SK-N-SH (cell line): Measurements from ENCODE around the gene CXCR3. TPM values are rescaled to one million over a fixed set of nuclear protein-coding genes. Genes with fewer than 3 reads are reported as not detected.

Experiments
- CTCF ChIA-PET: fragments of 300-600, 350-600 bp; formaldehyde crosslinking; extraction: SDS; loops from one replicate; lab custom pipeline; 2021; lab: Yijun Ruan, JAX
- POLR2A ChIA-PET: fragments of 350-600 bp; sonication (Branson Sonifier 250); formaldehyde crosslinking; extraction: SDS; loops from one replicate; lab custom pipeline; 2020; ENCODE audit warnings: antibody characterized with exemption, inconsistent platforms; lab: Yijun Ruan, JAX
- DNase-seq: peaks from one replicate; pipeline ENCODE4 v3.0.0; 2012
- H2AFZ ChIP-seq: fragments of 200-600 bp; sonication (generic); 2 replicates; pipeline ENCODE4 v1.8.1; 2016; ENCODE audit warnings: antibody characterized with exemption, mild to moderate bottlenecking, low read depth
- H3F3A ChIP-seq: fragments of 200-600 bp; sonication (generic); replicated peaks from 2 replicates; pipeline ENCODE3; 2016; ENCODE audit warnings: antibody characterized with exemption, mild to moderate bottlenecking; ENCODE audit not compliant: insufficient read depth
- H3K27ac ChIP-seq, 2 experiments: fragments of 200-500 bp in 1 of 2; fragments of 200-600 bp in 1 of 2; sonication (Bioruptor generic) in 1 of 2; sonication (generic), shearing (Covaris generic) in 1 of 2; 2 replicates each; pipeline versions ENCODE4 v1.5.1 to v1.6.1; 2014 to 2016; ENCODE audit warnings: low read depth in 2 of 2, inconsistent platforms in 1 of 2, low read length in 1 of 2, mild to moderate bottlenecking in 1 of 2, mixed read lengths in 1 of 2
- H3K27me3 ChIP-seq: fragments of 200-600 bp; sonication (generic), shearing (Covaris generic); 2 replicates; pipeline ENCODE4 v1.6.1; 2016; ENCODE audit warnings: mixed run types; ENCODE audit not compliant: insufficient read depth
- H3K36me3 ChIP-seq, 2 experiments: fragments of 200-500 bp in 1 of 2; fragments of 200-600 bp in 1 of 2; sonication (Bioruptor generic) in 1 of 2; sonication (generic) in 1 of 2; replicated peaks in 1 of 2; 2 replicates each; pipeline versions ENCODE3 to v1.5.1; 2014 to 2016; ENCODE audit warnings: low read length in 1 of 2, mild to moderate bottlenecking in 1 of 2; ENCODE audit not compliant: insufficient read depth in 2 of 2, control insufficient read depth in 1 of 2
- H3K4me1 ChIP-seq, 2 experiments: fragments of 200-500 bp in 1 of 2; fragments of 200-600 bp in 1 of 2; sonication (Bioruptor generic) in 1 of 2; sonication (generic), shearing (Covaris generic) in 1 of 2; 2 replicates each; pipeline versions ENCODE4 v1.5.1 to v1.6.1; 2014 to 2016; ENCODE audit warnings: low read depth in 1 of 2, low read length in 1 of 2, mixed run types in 1 of 2; ENCODE audit not compliant: insufficient read depth in 2 of 2, control insufficient read depth in 1 of 2
- H3K4me2 ChIP-seq: fragments of 200-600 bp; sonication (generic), shearing (Covaris generic); 2 replicates; pipeline ENCODE4 v1.6.1; 2017; ENCODE audit warnings: mixed run types
- H3K4me3 ChIP-seq, 2 experiments: fragments of 200-500 bp in 1 of 2; fragments of 200-600 bp in 1 of 2; sonication (Bioruptor generic) in 1 of 2; sonication (generic), shearing (Covaris generic) in 1 of 2; 2 replicates each; pipeline versions ENCODE4 v1.5.1 to v1.8.1; 2014 to 2016; ENCODE audit warnings: low read depth in 2 of 2, inconsistent platforms in 1 of 2, low read length in 1 of 2, mild to moderate bottlenecking in 1 of 2, mixed read lengths in 1 of 2, moderate library complexity in 1 of 2
- H3K79me2 ChIP-seq: fragments of 200-600 bp; sonication (generic); 2 replicates; pipeline ENCODE4 v1.8.1; 2017; ENCODE audit warnings: mild to moderate bottlenecking; ENCODE audit not compliant: insufficient read depth
- H3K9ac ChIP-seq: fragments of 200-600 bp; sonication (generic); 2 replicates; pipeline ENCODE4 v1.6.1; 2017; ENCODE audit warnings: mixed run types
- H3K9me2 ChIP-seq: fragments of 200-600 bp; sonication (generic); 2 replicates; pipeline ENCODE4 v1.6.1; 2017; ENCODE audit warnings: mixed run types
- H3K9me3 ChIP-seq: fragments of 200-600 bp; sonication (generic); 2 replicates; pipeline ENCODE4 v1.6.1; 2017; ENCODE audit warnings: mixed run types, mild to moderate bottlenecking, moderate library complexity
- H4K20me1 ChIP-seq: fragments of 200-600 bp; sonication (generic); 2 replicates; pipeline ENCODE4 v1.6.1; 2017; ENCODE audit warnings: mild to moderate bottlenecking, mixed run types; ENCODE audit not compliant: insufficient read depth
- CTCF ChIP-seq: fragments of 200-600 bp; sonication (generic); IDR thresholded peaks from 2 replicates; pipeline ENCODE4 v1.6.1; 2017; ENCODE audit warnings: antibody characterized with exemption, mild to moderate bottlenecking, moderate library complexity
- EP300 ChIP-seq, 2 experiments: IDR thresholded peaks; 2 replicates each; pipeline versions ENCODE4 v1.4.0 to v1.6.1; 2012; ENCODE audit warnings: borderline replicate concordance in 1 of 2, low read depth in 1 of 2, low read length in 1 of 2
- FOXM1 ChIP-seq: IDR thresholded peaks from 2 replicates; pipeline ENCODE4 v1.4.0; 2012; ENCODE audit warnings: low read depth, mild to moderate bottlenecking
- GABPA ChIP-seq: IDR thresholded peaks from 2 replicates; pipeline ENCODE4 v1.4.0; 2012; ENCODE audit warnings: low read depth, mild to moderate bottlenecking
- IRF3 ChIP-seq: fragments of 150-350 bp; IDR thresholded peaks from 2 replicates; pipeline ENCODE4 v1.6.1; 2016; ENCODE audit warnings: mild to moderate bottlenecking, low read depth, low read length
- JUND ChIP-seq: IDR thresholded peaks from 2 replicates; pipeline ENCODE4 v1.4.0; 2012
- MAX ChIP-seq: IDR thresholded peaks from 2 replicates; pipeline ENCODE4 v1.4.0; 2012; ENCODE audit warnings: low read depth
- NFIC ChIP-seq: IDR thresholded peaks from 2 replicates; pipeline ENCODE4 v1.4.0; 2012; ENCODE audit warnings: borderline replicate concordance
- POLR2AphosphoS5 ChIP-seq: IDR thresholded peaks from 2 replicates; pipeline ENCODE4 v1.6.1; 2012; ENCODE audit warnings: low read depth, low read length
- RAD21 ChIP-seq: IDR thresholded peaks from 2 replicates; pipeline ENCODE4 v1.6.1; 2012; ENCODE audit warnings: mild to moderate bottlenecking, low read length
- REST ChIP-seq: IDR thresholded peaks from 2 replicates; pipeline ENCODE4 v1.6.1; 2012; ENCODE audit warnings: mild to moderate bottlenecking, low read depth, low read length, moderate library complexity
- RXRA ChIP-seq: IDR thresholded peaks from 2 replicates; pipeline ENCODE4 v1.4.0; 2012; ENCODE audit warnings: low read depth, mild to moderate bottlenecking, borderline replicate concordance
- TAF1 ChIP-seq: IDR thresholded peaks from 2 replicates; pipeline ENCODE4 v1.6.1; 2012; ENCODE audit warnings: low read depth, mild to moderate bottlenecking, low read length, moderate library complexity, borderline replicate concordance
- TCF12 ChIP-seq: IDR thresholded peaks from 2 replicates; pipeline ENCODE4 v1.4.0; 2012
- USF1 ChIP-seq: IDR thresholded peaks from 2 replicates; pipeline ENCODE4 v1.4.0; 2012; ENCODE audit warnings: low read depth, borderline replicate concordance
- ZBTB33 ChIP-seq: IDR thresholded peaks from 2 replicates; pipeline ENCODE4 v1.4.0; 2012; ENCODE audit warnings: low read depth, borderline replicate concordance
- WGBS: methylation state at CpG from one replicate; pipeline ENCODE4 v1.1.6; 2017; ENCODE audit warnings: low lambda C conversion rate; 5-methylcytosine and 5-hydroxymethylcytosine counted together
- polyA plus RNA-seq, 3 experiments: library from polyadenylated mRNA; depleted of rRNA; stranded (reverse); fragments of >200 nt; gene quantifications; 2 replicates each; pipeline ENCODE4 v1.2.3, GENCODE V29; 2012

Gene CXCR3
- polyA plus RNA-seq, 1 of the 3 experiments (the other 2 are of a cell fraction) = not detected

GRCh38 chrX:71621603-71622002 is 3.3 kb upstream of the CXCR3 start:
- H3K9me3 ChIP-seq = no peaks in the 10 kb centered on the region
- WGBS = 69% methylated on average over 6 of the region's 6 CpGs
- no peak overlapping the region for H3K27ac ChIP-seq
- ChIA-PET POLR2A (no interaction called here), CTCF (no interaction called here)
- no peaks in the 10 kb centered on the region for H3K4me1 ChIP-seq
- no peaks in the 10 kb centered on the region for H3F3A ChIP-seq
- no peaks in the 10 kb centered on the region for H3K36me3 ChIP-seq
- no peaks in the 10 kb centered on the region for H3K79me2 ChIP-seq
- no peak for DNase-seq
- no peak overlapping the region for H3K9ac ChIP-seq
- no peaks in the 10 kb centered on the region for H3K9me2 ChIP-seq
- H3K4me3 ChIP-seq = no peak overlapping the region
- no peak overlapping the region for H3K4me2 ChIP-seq
- TF ChIP-seq ZBTB33 = no peak
- H2AFZ ChIP-seq = no peak overlapping the region
- H4K20me1 ChIP-seq = no peaks in the 10 kb centered on the region
- no peaks in the 10 kb centered on the region; the same call in 1 of the 2 replicates for H3K27me3 ChIP-seq

DNA sequence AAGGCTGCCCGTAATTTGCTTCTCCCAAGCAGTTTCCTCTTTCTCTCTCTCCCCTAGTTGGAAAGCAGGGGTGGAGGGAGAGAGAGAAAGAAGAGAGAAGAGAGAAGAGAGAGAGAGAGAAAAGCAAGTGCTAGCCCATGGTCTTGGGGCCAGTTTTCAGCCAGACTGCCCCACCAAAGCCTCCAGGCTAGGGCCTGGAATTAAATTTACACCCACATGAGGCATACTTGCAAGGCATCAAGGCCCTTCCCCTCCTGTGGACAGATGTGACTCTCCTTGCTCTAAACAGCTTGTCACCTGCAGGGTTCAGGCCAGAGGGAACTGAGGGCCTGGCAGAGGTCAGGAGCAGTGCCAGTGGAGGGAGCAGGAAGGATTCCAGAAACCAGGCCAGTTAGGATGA is 1.7 kb upstream of the CXCR3 start:
- no peak for DNase-seq
- H3K9ac ChIP-seq = no peak overlapping the region
- ChIA-PET POLR2A (no interaction called here), CTCF (no interaction called here)
- WGBS = 47% methylated on average over 1 of the region's 1 CpG
- H3K27me3 ChIP-seq = no peaks in the 10 kb centered on the region; the same call in 1 of the 2 replicates
- H4K20me1 ChIP-seq = no peaks in the 10 kb centered on the region
- H3K4me2 ChIP-seq = no peak overlapping the region
- no peaks in the 10 kb centered on the region for H3K79me2 ChIP-seq
- no peaks in the 10 kb centered on the region for H3F3A ChIP-seq
- no peak for TF ChIP-seq RXRA
- TF ChIP-seq EP300 (IDR thresholded peaks at IDR 0.05; ENCODE audit: borderline replicate concordance in 1 of 2, low read depth in 1 of 2, low read length in 1 of 2) = no peak
- TF ChIP-seq RAD21 = no peak
- no peak for TF ChIP-seq GABPA
- TF ChIP-seq IRF3 = no peak
- TF ChIP-seq NFIC = no peak
- TF ChIP-seq REST = no peak
- no peak for TF ChIP-seq TAF1
- TF ChIP-seq POLR2AphosphoS5 = no peak
- no peak for TF ChIP-seq FOXM1
- no peak for TF ChIP-seq MAX
- TF ChIP-seq JUND = no peak
- TF ChIP-seq USF1 = no peak
- no peak for TF ChIP-seq TCF12
- TF ChIP-seq CTCF = no peak
- H3K9me2 ChIP-seq = no peaks in the 10 kb centered on the region
- H3K27ac ChIP-seq = no peak overlapping the region
- H2AFZ ChIP-seq = no peak overlapping the region
- no peaks in the 10 kb centered on the region for H3K36me3 ChIP-seq
- no peaks in the 10 kb centered on the region for H3K4me1 ChIP-seq
- H3K9me3 ChIP-seq = no peaks in the 10 kb centered on the region
- no peak overlapping the region for H3K4me3 ChIP-seq
